ENCODE results near the gene FBXO27.
A peak's percentile ranks its signal among the peaks of the same experiment; 100 is the strongest.

GRCh38 chr19:39038098-39038497 lies 5.7 kb upstream of the FBXO27 start:
- TF ChIP-seq CTCF (conservative IDR thresholded peaks at IDR 0.05; ENCODE audit: low read depth, low read length) (0 out of 2 replicates have a peak, but pooled peaks have one; percentile 22), EZH2 (IDR thresholded peaks at IDR 0.05; ENCODE audit: borderline replicate concordance, low read depth, low read length, poor library complexity, severe bottlenecking) (no peak)
